Activated CD8-positive, alpha-beta T cell treated with anti-CD3 and anti-CD28 coated beads for 36 hours (primary cell): Measurements from ENCODE around the gene LMF1. TPM values are rescaled to one million over a fixed set of nuclear protein-coding genes. Genes with fewer than 3 reads are reported as not detected.
"Not testable (repeated sequence)": the region's sequence is repeated elsewhere in the genome, so short reads cannot be mapped to it uniquely, and the experiment has no call there.

Experiments used
- ATAC-seq: fragments of 200-7000 bp; cut with Tn5 transposase; one replicate; pipeline ENCODE4 v1.10.0; 2021; ENCODE audit warnings: mild to moderate bottlenecking, moderate library complexity
- CTCF ChIA-PET: fragments of 350-600 bp; sonication (Branson Sonifier 250); formaldehyde crosslinking; loops from one replicate; lab custom pipeline; 2021; ENCODE audit warnings: antibody characterized with exemption; lab: Charles Lee
- POLR2A ChIA-PET: fragments of 350-600 bp; sonication (Branson Sonifier 250); formaldehyde crosslinking; loops from one replicate; lab custom pipeline; 2021; ENCODE audit warnings: antibody characterized with exemption; lab: Charles Lee
- DNase-seq: peaks from one replicate; pipeline ENCODE4 v3.0.0-alpha.2; 2020
- H3K27ac Mint-ChIP-seq: one replicate; pipeline ENCODE4 v1.8.0; 2021; ENCODE audit warnings: mild to moderate bottlenecking, mixed read lengths
- H3K27me3 Mint-ChIP-seq: one replicate; pipeline ENCODE4 v1.8.0; 2021; ENCODE audit warnings: mixed read lengths
- H3K36me3 Mint-ChIP-seq: one replicate; pipeline ENCODE4 v1.8.0; 2021; ENCODE audit warnings: low read depth, mixed read lengths
- H3K4me1 Mint-ChIP-seq: one replicate; pipeline ENCODE4 v1.8.0; 2021; ENCODE audit warnings: low read depth, mixed read lengths
- H3K4me3 Mint-ChIP-seq: one replicate; pipeline ENCODE4 v1.8.0; 2021; ENCODE audit warnings: mild to moderate bottlenecking, moderate library complexity, mixed read lengths
- H3K9me3 Mint-ChIP-seq: one replicate; pipeline ENCODE4 v1.8.0; 2021; ENCODE audit warnings: mixed read lengths
- intact Hi-C: fragments of 100-400 bp; cut with micrococcal nuclease; formaldehyde crosslinking; loops from one replicate; pipeline ENCODE4 v1.10.0; 2022
- total RNA-seq, 2 experiments: library from RNA; stranded (reverse); gene quantifications; one replicate each; pipeline ENCODE4 v1.2.3, GENCODE V29; 2021
- TF ChIP-seq, protein P1 (sequence below): fragments of 200-600 bp; IDR thresholded peaks from one replicate; pipeline ENCODE4 v1.8.0; 2022; ENCODE audit warnings: antibody characterized with exemption, mild to moderate bottlenecking

LMF1 gene
- total RNA-seq, 2 experiments from 2014 or later = 8.7 to 9.7 TPM

DNA sequence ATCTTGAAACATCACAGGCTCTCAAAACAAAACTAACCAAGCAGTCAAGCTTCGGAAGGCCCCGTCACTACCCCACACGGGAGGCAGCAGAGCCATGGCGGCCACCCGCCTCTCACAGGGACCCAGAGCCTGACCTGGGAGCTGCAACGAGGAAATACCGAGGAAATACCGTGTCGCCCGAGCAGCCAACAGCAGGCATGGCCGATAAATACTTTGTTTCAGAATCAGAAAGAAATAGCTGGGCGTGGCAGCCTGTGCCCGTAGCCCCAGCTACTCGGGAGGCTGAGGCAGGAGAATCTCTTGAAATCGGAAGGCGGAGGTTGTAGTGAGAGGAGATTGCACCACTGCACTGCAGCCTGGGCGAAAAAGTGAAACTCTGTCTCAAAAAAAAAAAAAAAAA lies 6.9 kb downstream of the LMF1 start:
- CTCF ChIA-PET = interaction anchor here (0.7 to 1.2 kb wide), 4 partner anchors 16 to 93 kb away, joined by 3 to 4 read pairs (median 4); partner anchors contain the start of gene SOX8
- no peaks in the 10 kb centered on the region for H3K27me3 Mint-ChIP-seq
- peaks cover 19% of the 10 kb centered on the region for H3K36me3 Mint-ChIP-seq
- peaks cover 2% of the 10 kb centered on the region for H3K9me3 Mint-ChIP-seq
- intact Hi-C loops = no loop called here
- POLR2A ChIA-PET = interaction anchor here (0.9 kb wide), 1 partner anchor 13 kb away, joined by 3 read pairs; no protein-coding TSS in a partner anchor
- ATAC-seq (peak; percentile 34), DNase-seq (no peak)
- peak overlapping the region; percentile 44 for H3K27ac Mint-ChIP-seq
- TF ChIP-seq, protein P1, sequence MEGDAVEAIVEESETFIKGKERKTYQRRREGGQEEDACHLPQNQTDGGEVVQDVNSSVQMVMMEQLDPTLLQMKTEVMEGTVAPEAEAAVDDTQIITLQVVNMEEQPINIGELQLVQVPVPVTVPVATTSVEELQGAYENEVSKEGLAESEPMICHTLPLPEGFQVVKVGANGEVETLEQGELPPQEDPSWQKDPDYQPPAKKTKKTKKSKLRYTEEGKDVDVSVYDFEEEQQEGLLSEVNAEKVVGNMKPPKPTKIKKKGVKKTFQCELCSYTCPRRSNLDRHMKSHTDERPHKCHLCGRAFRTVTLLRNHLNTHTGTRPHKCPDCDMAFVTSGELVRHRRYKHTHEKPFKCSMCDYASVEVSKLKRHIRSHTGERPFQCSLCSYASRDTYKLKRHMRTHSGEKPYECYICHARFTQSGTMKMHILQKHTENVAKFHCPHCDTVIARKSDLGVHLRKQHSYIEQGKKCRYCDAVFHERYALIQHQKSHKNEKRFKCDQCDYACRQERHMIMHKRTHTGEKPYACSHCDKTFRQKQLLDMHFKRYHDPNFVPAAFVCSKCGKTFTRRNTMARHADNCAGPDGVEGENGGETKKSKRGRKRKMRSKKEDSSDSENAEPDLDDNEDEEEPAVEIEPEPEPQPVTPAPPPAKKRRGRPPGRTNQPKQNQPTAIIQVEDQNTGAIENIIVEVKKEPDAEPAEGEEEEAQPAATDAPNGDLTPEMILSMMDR = no peak
- peaks cover 23% of the 10 kb centered on the region for H3K4me1 Mint-ChIP-seq
- peak overlapping the region; percentile 41 for H3K4me3 Mint-ChIP-seq

DNA sequence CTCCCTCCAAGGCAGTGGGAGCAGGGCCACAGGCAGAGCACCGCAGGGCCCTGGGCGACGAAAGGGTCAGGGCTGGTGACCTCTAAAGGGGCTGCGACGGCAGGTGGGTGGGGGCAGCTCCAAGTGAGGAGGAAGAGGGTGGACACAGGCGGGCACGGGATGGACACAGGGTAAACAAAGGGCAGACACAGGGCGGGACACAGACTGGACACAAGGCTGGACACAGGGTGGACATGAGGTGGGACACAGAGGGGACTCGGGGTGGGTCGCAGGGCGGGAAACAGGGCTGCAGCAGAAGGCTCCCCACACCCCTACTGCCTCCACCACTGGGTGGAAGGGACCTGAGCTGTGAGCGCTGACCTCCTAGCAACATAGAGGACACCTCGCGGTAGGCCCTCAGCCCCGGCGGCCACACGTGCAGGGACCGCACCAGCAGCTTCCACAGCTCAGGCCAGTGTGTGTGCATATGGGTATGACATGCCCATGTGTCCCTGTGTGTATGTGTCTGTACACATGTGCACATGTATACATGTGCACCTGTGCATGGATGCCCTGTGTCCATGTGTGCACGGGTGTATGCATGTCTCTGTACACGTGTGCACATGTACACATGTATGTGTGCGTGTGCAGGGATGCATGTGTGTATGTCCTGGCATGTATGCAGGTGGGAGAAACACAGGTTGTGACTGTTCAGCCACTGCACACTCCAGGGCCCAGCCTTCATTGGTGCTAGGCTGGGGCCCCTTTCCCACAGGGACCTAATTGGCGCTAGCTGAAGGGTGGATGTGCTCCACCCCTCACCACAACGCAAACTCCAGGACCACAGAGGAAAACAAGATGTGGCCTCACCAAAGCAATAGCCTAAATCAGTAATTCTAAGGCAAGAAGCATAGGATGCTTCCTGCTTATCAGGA lies 7.6 kb downstream of the LMF1 start:
- H3K4me3 Mint-ChIP-seq = peak overlapping the region; percentile 41
- intact Hi-C loops = no loop called here
- no peaks in the 10 kb centered on the region for H3K27me3 Mint-ChIP-seq
- TF ChIP-seq, protein P1 = no peak
- peak overlapping the region; percentile 44 for H3K27ac Mint-ChIP-seq
- H3K36me3 Mint-ChIP-seq = peaks cover 15% of the 10 kb centered on the region
- no peak for ATAC-seq
- peaks cover 16% of the 10 kb centered on the region for H3K4me1 Mint-ChIP-seq
- DNase-seq = no peak
- POLR2A ChIA-PET = interaction anchor here (0.9 kb wide), 1 partner anchor 14 kb away, joined by 3 read pairs; no protein-coding TSS in a partner anchor
- H3K9me3 Mint-ChIP-seq = peaks cover 2% of the 10 kb centered on the region
- CTCF ChIA-PET = interaction anchor here (0.7 to 1.0 kb wide), 2 partner anchors 17 to 18 kb away, joined by 3 to 4 read pairs; partner anchors contain the start of gene SOX8

DNA sequence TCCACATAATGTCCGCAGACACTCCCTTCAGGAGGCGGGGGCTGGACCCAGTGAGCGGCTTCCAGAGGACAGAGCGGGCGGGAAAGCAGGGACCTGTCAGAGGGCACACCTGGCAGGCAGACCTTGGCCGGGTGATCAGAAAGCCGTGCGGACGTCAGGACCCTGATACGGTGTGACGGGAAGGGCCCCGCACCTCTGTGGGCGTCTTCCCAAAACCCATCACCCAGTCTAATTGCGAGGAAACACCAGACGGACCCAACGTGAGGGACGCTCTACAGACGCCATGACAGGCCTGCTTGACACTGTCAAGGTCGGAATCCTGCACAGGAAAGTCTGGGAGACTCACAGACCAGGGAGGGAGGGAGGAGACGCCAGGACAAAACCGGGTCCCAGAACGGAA lies 8.4 kb downstream of the LMF1 start:
- ChIA-PET POLR2A (no interaction called here), CTCF (no interaction called here)
- DNase-seq = no peak
- H3K27me3 Mint-ChIP-seq = no peaks in the 10 kb centered on the region
- peaks cover 15% of the 10 kb centered on the region for H3K36me3 Mint-ChIP-seq
- intact Hi-C loops = no loop called here
- no peak overlapping the region for H3K27ac Mint-ChIP-seq
- H3K4me3 Mint-ChIP-seq = no peak overlapping the region
- TF ChIP-seq, protein P1 = no peak
- ATAC-seq = no peak
- H3K9me3 Mint-ChIP-seq = peaks cover 2% of the 10 kb centered on the region
- peaks cover 16% of the 10 kb centered on the region for H3K4me1 Mint-ChIP-seq

DNA sequence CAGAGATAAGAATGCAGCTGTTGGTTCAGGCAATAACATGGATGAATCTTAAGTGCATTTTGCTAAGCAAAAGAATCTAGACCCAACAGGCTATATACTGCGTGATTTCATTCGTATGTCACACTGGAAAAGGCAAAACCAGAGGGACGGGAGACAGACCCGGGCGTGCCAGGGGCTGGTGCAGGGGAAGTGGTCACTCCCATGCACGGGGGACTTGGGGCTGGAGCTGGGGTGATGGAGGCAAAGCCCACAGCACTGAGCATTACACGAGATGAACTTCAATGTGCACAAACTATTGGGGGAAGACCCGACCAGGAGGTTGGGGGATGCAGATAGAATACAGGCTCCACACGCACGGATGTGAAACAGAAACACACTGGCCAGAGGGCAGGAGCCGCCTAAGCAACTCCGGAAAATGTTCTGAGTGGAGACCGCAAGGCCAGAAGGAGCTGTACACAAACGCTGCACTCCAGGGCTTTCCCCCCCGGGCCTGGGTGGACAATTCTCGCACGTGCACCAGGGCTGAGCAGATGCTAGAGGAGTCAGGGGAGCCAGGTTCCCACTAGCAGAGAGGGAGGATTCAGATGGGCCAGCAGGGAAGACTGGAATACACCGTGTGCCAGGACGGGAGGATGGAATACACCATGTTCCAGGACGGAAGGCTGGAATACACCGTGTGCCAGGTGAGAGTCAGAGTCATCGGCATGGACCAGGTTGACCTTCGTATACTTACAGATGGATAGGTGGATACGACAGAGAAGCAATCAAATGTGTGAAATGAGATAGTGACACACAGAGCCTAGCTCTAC lies 11.3 kb downstream of the LMF1 start:
- no peaks in the 10 kb centered on the region for H3K27me3 Mint-ChIP-seq
- POLR2A ChIA-PET = no interaction called here
- peaks cover 12% of the 10 kb centered on the region for H3K4me1 Mint-ChIP-seq
- CTCF ChIA-PET = no interaction called here
- H3K27ac Mint-ChIP-seq = no peak overlapping the region
- peaks cover 1% of the 10 kb centered on the region for H3K36me3 Mint-ChIP-seq
- H3K9me3 Mint-ChIP-seq = no peaks in the 10 kb centered on the region
- intact Hi-C loops = no loop called here
- H3K4me3 Mint-ChIP-seq = no peak overlapping the region
- ATAC-seq = no peak
- no peak for DNase-seq
- TF ChIP-seq, protein P1 = no peak

DNA sequence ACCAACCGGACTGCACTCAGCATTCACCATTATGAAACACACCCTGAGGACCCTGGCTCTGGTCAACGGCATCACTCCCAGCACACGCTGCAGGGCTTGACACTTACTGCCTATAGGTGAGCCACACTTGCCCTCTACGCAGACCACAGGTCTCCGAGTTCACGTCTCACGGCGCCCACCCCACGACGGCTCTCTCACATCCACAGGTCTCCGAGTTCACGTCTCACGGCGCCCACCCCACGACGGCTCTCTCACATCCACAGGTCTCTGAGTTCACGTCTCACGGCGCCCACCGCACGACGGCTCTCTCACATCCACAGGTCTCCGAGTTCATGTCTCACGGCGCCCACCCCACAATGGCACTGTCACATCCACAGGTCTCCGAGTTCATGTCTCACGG lies 15.0 kb downstream of the LMF1 start:
- CTCF ChIA-PET, H3K27ac Mint-ChIP-seq, H3K36me3 Mint-ChIP-seq, H3K4me1 Mint-ChIP-seq, H3K9me3 Mint-ChIP-seq, ATAC-seq, DNase-seq, H3K4me3 Mint-ChIP-seq, H3K27me3 Mint-ChIP-seq, intact Hi-C loops, POLR2A ChIA-PET: not testable (repeated sequence)

DNA sequence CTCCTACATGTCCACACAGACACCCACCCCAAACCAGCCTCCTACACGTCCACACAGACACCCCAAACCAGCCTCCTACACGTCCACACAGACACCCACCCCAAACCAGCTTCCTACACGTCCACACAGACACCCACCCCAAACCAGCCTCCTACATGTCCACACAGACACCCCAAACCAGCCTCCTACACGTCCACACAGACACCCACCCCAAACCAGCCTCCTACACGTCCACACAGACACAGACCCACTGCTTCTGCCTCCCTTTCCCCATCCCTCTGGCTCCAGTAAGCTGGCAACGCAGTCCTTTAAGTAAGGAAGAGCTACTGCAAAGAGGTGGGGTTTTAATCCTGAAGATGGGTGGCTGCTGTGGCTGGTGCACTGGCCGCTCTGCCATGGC lies 17.0 kb downstream of the LMF1 start:
- H3K9me3 Mint-ChIP-seq, H3K36me3 Mint-ChIP-seq, H3K27ac Mint-ChIP-seq, ATAC-seq, H3K27me3 Mint-ChIP-seq, H3K4me1 Mint-ChIP-seq, DNase-seq, H3K4me3 Mint-ChIP-seq, POLR2A ChIA-PET, intact Hi-C loops, CTCF ChIA-PET: not testable (repeated sequence)
